AG09309 (cell line): ENCODE results near the gene HOXD1.

Experiments used
- DNase-seq: peaks from one replicate; pipeline ENCODE4 v3.0.0-alpha.2; 2010; ENCODE audit warnings: low read depth
- H3K4me3 ChIP-seq: 2 replicates; pipeline ENCODE4 v1.5.1; 2011; ENCODE audit warnings: mild to moderate bottlenecking, low read depth, low read length, moderate library complexity; ENCODE audit not compliant: control insufficient read depth
- TF ChIP-seq, protein P1 (sequence below): IDR thresholded peaks from 2 replicates; pipeline ENCODE4 v1.5.1; 2011; ENCODE audit warnings: mild to moderate bottlenecking, low read depth, low read length, inconsistent platforms; ENCODE audit not compliant: insufficient read depth, control insufficient read depth; ENCODE audit errors: missing control alignments

The HOXD1 gene

GRCh38 chr2:176158855-176159662 is 29.4 kb upstream of the HOXD1 start:
- TF ChIP-seq, protein P1, sequence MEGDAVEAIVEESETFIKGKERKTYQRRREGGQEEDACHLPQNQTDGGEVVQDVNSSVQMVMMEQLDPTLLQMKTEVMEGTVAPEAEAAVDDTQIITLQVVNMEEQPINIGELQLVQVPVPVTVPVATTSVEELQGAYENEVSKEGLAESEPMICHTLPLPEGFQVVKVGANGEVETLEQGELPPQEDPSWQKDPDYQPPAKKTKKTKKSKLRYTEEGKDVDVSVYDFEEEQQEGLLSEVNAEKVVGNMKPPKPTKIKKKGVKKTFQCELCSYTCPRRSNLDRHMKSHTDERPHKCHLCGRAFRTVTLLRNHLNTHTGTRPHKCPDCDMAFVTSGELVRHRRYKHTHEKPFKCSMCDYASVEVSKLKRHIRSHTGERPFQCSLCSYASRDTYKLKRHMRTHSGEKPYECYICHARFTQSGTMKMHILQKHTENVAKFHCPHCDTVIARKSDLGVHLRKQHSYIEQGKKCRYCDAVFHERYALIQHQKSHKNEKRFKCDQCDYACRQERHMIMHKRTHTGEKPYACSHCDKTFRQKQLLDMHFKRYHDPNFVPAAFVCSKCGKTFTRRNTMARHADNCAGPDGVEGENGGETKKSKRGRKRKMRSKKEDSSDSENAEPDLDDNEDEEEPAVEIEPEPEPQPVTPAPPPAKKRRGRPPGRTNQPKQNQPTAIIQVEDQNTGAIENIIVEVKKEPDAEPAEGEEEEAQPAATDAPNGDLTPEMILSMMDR, result no peak
- no peak for DNase-seq

DNA sequence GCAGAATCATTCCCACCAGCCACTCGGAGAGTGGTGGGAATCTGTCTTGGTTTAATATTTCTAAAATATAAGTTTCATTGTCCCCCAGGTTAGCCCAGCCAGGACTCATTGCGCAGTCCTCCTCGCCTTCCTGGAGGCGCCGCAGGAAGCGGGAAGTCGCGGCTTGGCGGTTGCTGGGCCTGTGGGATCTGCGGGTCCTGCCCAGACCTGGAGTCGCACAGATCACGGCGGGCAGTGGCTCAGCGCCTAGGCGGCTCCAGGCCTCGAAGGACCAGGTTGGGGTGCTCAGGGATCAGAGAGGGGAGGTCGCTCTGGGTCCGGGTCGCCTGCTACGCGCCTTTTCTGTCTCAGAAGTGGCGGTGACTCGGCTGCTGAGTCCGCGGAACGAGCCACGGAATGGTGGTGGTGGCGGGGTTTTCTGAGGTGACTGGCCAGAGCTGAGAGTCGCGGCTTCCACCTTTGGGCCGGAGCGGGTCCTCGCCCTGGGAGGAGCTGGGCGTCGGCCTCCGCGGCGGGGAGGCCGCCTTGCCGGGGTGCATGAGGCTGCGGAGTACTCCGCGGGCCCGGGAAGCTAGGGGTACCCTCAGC is 28.7 kb upstream of the HOXD1 start:
- no peak overlapping the region for H3K4me3 ChIP-seq
- TF ChIP-seq, protein P1, result no peak
- no peak for DNase-seq

More at GRCh38 chr2:176158855-176159662, 29.4 kb upstream of the HOXD1 start:
- no peak overlapping the region for H3K4me3 ChIP-seq

DNA sequence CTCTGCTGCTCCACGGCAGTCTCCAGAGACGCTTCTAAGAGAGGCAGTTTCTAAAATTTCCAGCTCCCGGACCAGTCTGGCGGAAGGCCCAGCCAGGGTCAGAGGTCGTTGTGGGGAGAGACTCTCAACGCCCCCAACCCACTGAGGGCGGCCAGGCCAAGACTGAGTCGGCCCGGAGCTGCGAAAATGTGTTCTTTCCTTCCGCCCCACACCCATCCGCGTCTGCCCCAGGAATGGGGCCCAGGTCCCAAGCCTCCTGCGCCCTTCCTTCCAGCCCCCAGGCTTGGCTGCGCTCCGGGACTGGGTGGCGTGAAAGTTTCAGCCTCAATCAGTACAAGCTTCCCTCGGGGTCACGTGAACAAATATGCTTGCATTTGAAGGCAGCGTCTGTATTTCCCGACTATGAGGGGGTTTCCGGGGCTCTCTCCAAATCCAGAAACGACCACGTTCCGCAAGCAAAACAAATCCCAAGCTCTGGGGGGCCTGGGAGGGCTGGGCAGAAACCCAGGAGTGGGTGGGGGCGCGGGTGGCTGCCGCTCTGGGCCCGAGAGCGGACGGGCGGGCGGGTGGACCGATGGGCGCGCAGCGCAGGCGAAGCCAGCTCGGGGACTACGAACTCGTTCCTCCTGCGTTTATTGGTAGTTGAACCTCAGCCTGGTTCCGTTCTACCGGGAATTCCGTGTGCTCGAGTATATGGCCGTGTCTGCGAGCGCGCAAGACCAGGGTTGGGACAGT is 28.1 kb upstream of the HOXD1 start:
- TF ChIP-seq, protein P1, result no peak
- no peak overlapping the region for H3K4me3 ChIP-seq
- no peak for DNase-seq

- no peak for DNase-seq
- TF ChIP-seq, protein P1, result no peak
- no peak overlapping the region for H3K4me3 ChIP-seq
These were observed 27.3 kb upstream of the HOXD1 start for GRCh38 chr2:176160986-176161824.

GRCh38 chr2:176161825-176162626 is 26.4 kb upstream of the HOXD1 start:
- peak; percentile 20 for DNase-seq
- TF ChIP-seq, protein P1, result no peak
- H3K4me3 ChIP-seq, result peak overlapping the region; percentile 20
